Common myeloid progenitor, CD34-positive (primary cell): ENCODE data around the gene HOXD1.

Experiments used
- CTCF ChIA-PET: fragments of 350-600 bp; sonication (Branson Sonifier 250); formaldehyde crosslinking; loops from one replicate; lab custom pipeline; 2021; ENCODE audit warnings: antibody characterized with exemption; lab: Charles Lee
- POLR2A ChIA-PET: fragments of 350-600 bp; sonication (Branson Sonifier 250); formaldehyde crosslinking; loops from one replicate; lab custom pipeline; 2021; ENCODE audit warnings: antibody characterized with exemption; lab: Charles Lee
- DNase-seq, 3 donors: peaks; one replicate each; pipeline versions ENCODE4 v3.0.0 to v3.0.0-alpha.2; 2013
- H3K27ac ChIP-seq, 2 experiments: 1 replicate in 1 of 2; 2 replicates in 1 of 2; pipeline ENCODE4 v1.7.0; 2013; ENCODE audit warnings: inconsistent platforms in 2 of 2, low read length in 2 of 2, mild to moderate bottlenecking in 2 of 2, low read depth in 1 of 2, moderate library complexity in 1 of 2; ENCODE audit not compliant: severe bottlenecking in 2 of 2, insufficient read depth in 1 of 2, poor library complexity in 1 of 2
- H3K27me3 ChIP-seq, 5 experiments: replicated peaks in 2 of 5; 1 replicate in 3 of 5; 2 replicates in 2 of 5; pipeline versions ENCODE4 v1.6.1 to v1.7.0; 2013; ENCODE audit warnings: low read length in 4 of 5, mild to moderate bottlenecking in 2 of 5, moderate library complexity in 2 of 5, inconsistent platforms in 1 of 5; ENCODE audit not compliant: insufficient read depth in 5 of 5, control insufficient read depth in 4 of 5
- H3K36me3 ChIP-seq, 4 experiments: 1 replicate in 2 of 4; 2 replicates in 2 of 4; pipeline versions ENCODE4 v1.6.1 to v1.7.0; 2013; ENCODE audit warnings: low read length in 3 of 4, control low read depth in 1 of 4, mild to moderate bottlenecking in 1 of 4; ENCODE audit not compliant: control insufficient read depth in 4 of 4, insufficient read depth in 4 of 4
- H3K4me1 ChIP-seq, 4 experiments: 1 replicate in 3 of 4; 2 replicates in 1 of 4; pipeline versions ENCODE4 v1.6.1 to v1.7.1; 2013; ENCODE audit warnings: low read length in 3 of 4, mild to moderate bottlenecking in 3 of 4, control low read depth in 1 of 4, inconsistent platforms in 1 of 4, moderate library complexity in 1 of 4; ENCODE audit not compliant: control insufficient read depth in 4 of 4, insufficient read depth in 4 of 4; ENCODE audit errors: control extremely low read depth in 1 of 4
- H3K4me3 ChIP-seq, 7 experiments: 1 replicate in 4 of 7; 2 replicates in 3 of 7; pipeline versions ENCODE4 v1.5.1 to v1.7.0; 2013; ENCODE audit warnings: mild to moderate bottlenecking in 7 of 7, low read length in 6 of 7, moderate library complexity in 6 of 7, inconsistent platforms in 2 of 7, low read depth in 2 of 7, control low read depth in 1 of 7; ENCODE audit not compliant: insufficient read depth in 4 of 7, control insufficient read depth in 1 of 7; ENCODE audit errors: extremely low read depth in 1 of 7
- H3K9me3 ChIP-seq, 5 experiments: 1 replicate in 4 of 5; 2 replicates in 1 of 5; pipeline versions ENCODE4 v1.6.1 to v1.7.1; 2013; ENCODE audit warnings: low read length in 4 of 5, mild to moderate bottlenecking in 2 of 5, inconsistent platforms in 1 of 5, low read depth in 1 of 5, moderate library complexity in 1 of 5; ENCODE audit not compliant: control insufficient read depth in 4 of 5, insufficient read depth in 2 of 5; ENCODE audit errors: control extremely low read depth in 1 of 5
- WGBS: methylation state at CpG from one replicate; pipeline ENCODE4 v1.1.5; 2013; ENCODE audit not compliant: insufficient coverage; 5-methylcytosine and 5-hydroxymethylcytosine counted together

The HOXD1 gene

DNA sequence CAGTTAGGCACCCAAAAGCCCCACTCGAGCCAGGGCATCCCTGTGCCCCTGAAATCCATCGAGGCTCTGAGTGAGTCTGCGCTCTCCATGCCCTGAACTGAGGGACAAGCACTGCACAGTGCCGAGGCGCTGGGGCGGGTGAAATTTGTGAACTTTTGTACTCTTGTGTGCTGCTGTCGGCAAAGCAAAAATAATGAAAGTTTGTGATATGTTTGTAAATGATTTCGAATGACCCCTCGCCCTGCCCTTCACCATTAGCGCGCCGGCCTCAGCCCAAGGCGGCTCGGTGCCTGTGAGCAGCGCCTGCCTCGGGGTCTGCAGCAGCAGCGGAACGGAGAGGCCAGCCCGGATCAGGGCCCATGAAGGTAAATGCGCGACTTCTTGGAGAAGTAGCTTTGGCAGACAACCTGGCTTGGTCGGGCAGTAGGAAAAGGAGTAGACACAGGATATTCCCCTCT is 39.0 kb upstream of the HOXD1 start:
- no peaks in the 10 kb centered on the region for H3K36me3 ChIP-seq
- H3K9me3 ChIP-seq: peaks cover 0 to 3% (median 0%) of the 10 kb centered on the region in 5 experiments
- no peak overlapping the region for H3K4me3 ChIP-seq
- ChIA-PET CTCF (no interaction called here), POLR2A (no interaction called here)
- 12% methylated on average over 17 of the region's 22 CpGs for WGBS
- H3K4me1 ChIP-seq: peaks cover 0 to 9% (median 1%) of the 10 kb centered on the region in 4 experiments
- no peak overlapping the region for H3K27ac ChIP-seq
- H3K27me3 ChIP-seq: peaks cover 18 to 100% (median 65%) of the 10 kb centered on the region in 5 experiments
- no peak for DNase-seq

GRCh38 chr2:176149939-176150583 is 38.4 kb upstream of the HOXD1 start:
- CTCF ChIA-PET: interaction anchor here (1.2 to 1.8 kb wide), 3 partner anchors 11 to 23 kb away, joined by 3 to 5 read pairs (median 3); no protein-coding TSS in a partner anchor
- WGBS: 22% methylated on average over 19 of the region's 24 CpGs
- POLR2A ChIA-PET: no interaction called here

GRCh38 chr2:176150584-176151441 is 37.7 kb upstream of the HOXD1 start:
- ChIA-PET CTCF (interaction anchor here (0.7 to 1.8 kb wide), 4 partner anchors 10 to 36 kb away, joined by 3 to 5 read pairs (median 3); no protein-coding TSS in a partner anchor), POLR2A (no interaction called here)
- no peaks in the 10 kb centered on the region for H3K36me3 ChIP-seq
- no peak for DNase-seq
- H3K27ac ChIP-seq: no peak overlapping the region
- H3K4me3 ChIP-seq: no peak overlapping the region
- peaks cover 22 to 100% (median 67%) of the 10 kb centered on the region in 5 experiments for H3K27me3 ChIP-seq
- WGBS: 41% methylated on average over 11 of the region's 14 CpGs
- peaks cover 0 to 9% (median 1%) of the 10 kb centered on the region in 4 experiments for H3K4me1 ChIP-seq
- H3K9me3 ChIP-seq: peaks cover 0 to 3% (median 0%) of the 10 kb centered on the region in 5 experiments

More at GRCh38 chr2:176149939-176150583, 38.4 kb upstream of the HOXD1 start:
- Histone ChIP-seq H3K4me1 (peaks cover 0 to 9% (median 1%) of the 10 kb centered on the region in 4 experiments), H3K27ac (no peak overlapping the region), H3K9me3 (peaks cover 0 to 3% (median 0%) of the 10 kb centered on the region in 5 experiments), H3K27me3 (peaks cover 23 to 100% (median 66%) of the 10 kb centered on the region in 5 experiments), H3K36me3 (no peaks in the 10 kb centered on the region), H3K4me3 (no peak overlapping the region)
- no peak for DNase-seq

GRCh38 chr2:176151442-176152287 is 36.8 kb upstream of the HOXD1 start, which contains the start of gene HOXD4:
TSS of gene HOXD4 (plus strand) at chr2:176151550. CDS start at chr2:176151634, 84 bp downstream.
- H3K27ac ChIP-seq: no peak within 1 kb of the TSS
- no peak for DNase-seq
- no peak within 1 kb of the TSS for H3K4me3 ChIP-seq
- peaks cover 0 to 9% (median 1%) of the 10 kb centered on the region in 4 experiments for H3K4me1 ChIP-seq
- WGBS: 2% methylated on average over 49 of the region's 55 CpGs
- no peaks in the 10 kb centered on the region for H3K36me3 ChIP-seq
- CTCF ChIA-PET: interaction anchor here (0.7 to 1.8 kb wide), 4 partner anchors 9 to 36 kb away, joined by 3 to 5 read pairs (median 3); no protein-coding TSS in a partner anchor
- peaks cover 17 to 100% (median 64%) of the 10 kb centered on the region in 5 experiments for H3K27me3 ChIP-seq
- H3K9me3 ChIP-seq: peaks cover 0 to 4% (median 0%) of the 10 kb centered on the region in 5 experiments
- POLR2A ChIA-PET: no interaction called here

DNA sequence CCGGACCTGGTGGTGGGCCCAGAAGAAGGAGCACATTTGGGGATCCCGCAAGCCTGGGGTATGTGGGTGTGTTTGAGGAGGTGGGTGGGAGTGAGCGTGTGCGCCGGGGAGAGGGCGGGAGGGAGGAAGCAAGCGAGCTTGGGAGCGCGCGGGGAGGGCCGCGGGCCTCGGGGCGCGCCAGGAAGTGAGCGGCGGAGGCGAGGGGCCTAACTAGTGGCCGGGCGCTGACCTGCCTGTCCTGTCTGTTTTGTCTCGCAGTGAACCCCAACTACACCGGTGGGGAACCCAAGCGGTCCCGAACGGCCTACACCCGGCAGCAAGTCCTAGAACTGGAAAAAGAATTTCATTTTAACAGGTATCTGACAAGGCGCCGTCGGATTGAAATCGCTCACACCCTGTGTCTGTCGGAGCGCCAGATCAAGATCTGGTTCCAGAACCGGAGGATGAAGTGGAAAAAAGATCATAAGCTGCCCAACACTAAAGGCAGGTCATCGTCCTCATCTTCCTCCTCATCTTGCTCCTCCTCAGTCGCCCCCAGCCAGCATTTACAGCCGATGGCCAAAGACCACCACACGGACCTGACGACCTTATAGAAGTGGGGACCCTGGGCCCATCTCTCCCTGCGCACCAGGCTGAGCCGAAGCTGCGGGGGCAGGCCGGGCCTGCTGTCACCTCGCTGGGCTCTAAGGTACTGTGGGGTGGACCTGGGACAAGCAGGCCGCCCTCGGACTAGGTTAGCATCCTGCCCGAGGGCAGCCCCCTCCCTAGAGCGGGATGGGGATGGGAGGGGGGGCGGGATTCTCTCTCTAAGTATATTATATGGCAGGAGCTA is 35.9 kb upstream of the HOXD1 start:
- Histone ChIP-seq H3K9me3 (peaks cover 0 to 3% (median 0%) of the 10 kb centered on the region in 5 experiments), H3K4me1 (peaks cover 0 to 11% (median 4%) of the 10 kb centered on the region in 4 experiments), H3K36me3 (no peaks in the 10 kb centered on the region), H3K4me3 (no peak overlapping the region), H3K27me3 (peaks cover 17 to 100% (median 64%) of the 10 kb centered on the region in 5 experiments), H3K27ac (no peak overlapping the region)
- 10% methylated on average over 45 of the region's 48 CpGs for WGBS
- CTCF ChIA-PET: interaction anchor here (1.1 kb wide), 1 partner anchor 12 kb away, joined by 3 read pairs; no protein-coding TSS in a partner anchor
- POLR2A ChIA-PET: no interaction called here
- DNase-seq: no peak
